Tibial nerve (tissue), 4 donors: ENCODE data around the gene MKLN1.

Experiments
- CTCF ChIP-seq, 5 experiments: fragments of 200-600 bp in 3 of 5; fragments of 450-650 bp in 2 of 5; sonication (generic) in 3 of 5; IDR thresholded peaks; one replicate each; pipeline ENCODE4 v1.5.1; 2016 to 2019; ENCODE audit warnings: antibody characterized with exemption in 5 of 5, mild to moderate bottlenecking in 3 of 5, moderate library complexity in 2 of 5
- EP300 ChIP-seq, 2 donors: sonication (generic); formaldehyde crosslinking; IDR thresholded peaks; one replicate each; pipeline ENCODE4 v1.6.1; 2017; ENCODE audit warnings: antibody characterized with exemption in 2 of 2, mild to moderate bottlenecking in 1 of 2
- POLR2A ChIP-seq, 2 donors: fragments of 450-650 bp; IDR thresholded peaks; one replicate each; pipeline ENCODE4 v1.6.1; 2017; ENCODE audit warnings: antibody characterized with exemption in 2 of 2, mild to moderate bottlenecking in 2 of 2, moderate library complexity in 2 of 2

GRCh38 chr7:131307627-131308026, 20.0 kb upstream of the MKLN1 start:
- no peak for TF ChIP-seq POLR2A (IDR thresholded peaks at IDR 0.05)
- TF ChIP-seq CTCF (IDR thresholded peaks at IDR 0.05) = no peak
- no peak for TF ChIP-seq EP300 (IDR thresholded peaks at IDR 0.05)
